HG03097 (cell line): ENCODE measurements around the gene SRSF9.
"Not testable (repeated sequence)": the region's sequence is repeated elsewhere in the genome, so short reads cannot be mapped to it uniquely, and the experiment has no call there.

Source experiments
- ATAC-seq: cut with Tn5 transposase; IDR thresholded peaks from one replicate; pipeline ENCODE4 v1.9.1; 2021; ENCODE audit not compliant: unreplicated experiment, low FRiP score

The SRSF9 gene

DNA sequence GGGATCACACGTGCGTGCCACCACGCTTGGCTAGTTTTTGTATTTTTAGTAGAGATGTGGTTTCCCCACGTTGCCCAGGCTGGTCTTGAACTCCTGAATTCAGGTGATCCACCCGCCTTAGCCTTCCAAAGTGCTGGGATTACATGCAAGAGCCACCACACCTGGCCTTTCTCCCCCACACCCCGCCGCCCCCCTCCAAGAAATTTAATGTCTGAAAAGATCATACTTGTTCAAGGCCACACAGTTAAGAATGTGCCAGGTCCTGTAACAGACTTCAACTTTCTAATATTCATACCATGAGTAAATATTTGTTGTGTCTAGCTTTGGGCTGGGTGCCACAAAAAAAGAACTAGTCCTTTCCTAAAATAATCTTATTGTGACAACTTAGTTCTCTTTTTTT is 14.2 kb downstream of the SRSF9 start:
- ATAC-seq = no peak

GRCh38 chr12:120453977-120454376 is 15.6 kb downstream of the SRSF9 start:
- no peak for ATAC-seq

- no peak for ATAC-seq
These were observed 16.3 kb downstream of the SRSF9 start for GRCh38 chr12:120453060-120453750.

- not testable (repeated sequence) for ATAC-seq
These were observed 17.0 kb downstream of the SRSF9 start for GRCh38 chr12:120452524-120452923.

DNA sequence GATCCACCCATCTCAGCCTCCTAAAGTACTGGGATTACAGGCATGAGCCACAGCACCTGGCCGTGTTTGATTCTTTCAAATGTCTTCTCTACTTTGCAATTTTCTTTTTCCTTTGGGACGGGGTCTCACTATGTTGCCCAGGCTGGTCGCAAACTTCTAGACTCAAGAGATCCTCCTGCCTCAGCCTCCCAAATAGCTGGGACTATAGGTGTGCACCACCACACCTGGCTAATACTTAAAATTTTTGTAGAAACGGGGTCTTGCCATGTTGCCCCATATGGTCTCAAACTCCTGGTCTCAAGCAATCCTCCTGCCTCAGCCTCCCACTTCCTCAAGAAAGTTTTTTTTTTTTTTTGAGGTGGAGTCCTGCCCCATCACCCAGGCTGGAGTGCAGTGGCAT is 21.6 kb downstream of the SRSF9 start:
- ATAC-seq = no peak

- not testable (repeated sequence) for ATAC-seq
These were observed 22.7 kb downstream of the SRSF9 start for GRCh38 chr12:120446844-120447178.

- ATAC-seq = peak; percentile 80
These were observed 23.4 kb downstream of the SRSF9 start, which contains the start of the genes GATC and TRIAP1 for GRCh38 chr12:120445911-120446843. GATC (plus strand) TSS chr12:120446444; CDS start chr12:120446481, 37 bp downstream. TRIAP1 (minus strand) TSS chr12:120446384; CDS start chr12:120446372, 12 bp downstream.

- no peak for ATAC-seq
These were observed 24.9 kb downstream of the SRSF9 start for GRCh38 chr12:120444676-120445075.

DNA sequence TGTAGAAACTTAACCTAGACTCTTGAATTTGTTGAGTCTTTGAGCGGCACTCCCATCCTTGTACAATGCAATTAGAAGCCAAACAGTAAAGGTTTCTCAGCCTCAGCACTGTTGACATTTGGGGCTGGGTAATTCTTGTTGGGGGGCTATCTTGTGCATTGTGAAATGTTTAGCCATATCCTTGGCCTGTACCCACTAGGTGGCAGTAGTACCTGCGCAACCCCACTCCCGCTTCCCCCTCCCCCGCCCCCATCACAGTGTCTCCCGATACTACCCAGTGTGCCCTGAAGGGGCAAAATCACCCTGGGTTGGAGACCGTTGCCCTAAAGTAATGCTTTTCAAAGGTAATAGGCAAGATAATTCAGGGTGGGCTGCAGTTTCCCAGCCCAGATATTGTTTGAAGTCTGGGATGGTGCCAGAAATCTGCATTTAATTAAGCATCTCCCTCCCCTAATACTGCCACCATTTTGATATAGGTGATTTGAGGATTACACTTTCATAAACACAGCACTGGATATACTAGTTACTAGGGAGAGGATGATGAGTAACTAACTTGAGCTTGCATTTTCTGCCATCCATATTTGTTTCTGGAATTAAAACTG is 29.8 kb downstream of the SRSF9 start:
- ATAC-seq = no peak

GRCh38 chr12:120438495-120439198 is 30.9 kb downstream of the SRSF9 start:
- no peak for ATAC-seq

GRCh38 chr12:120437735-120438494 is 31.6 kb downstream of the SRSF9 start, which contains the start of gene COX6A1:
COX6A1 (plus strand) TSS chr12:120438113; CDS start chr12:120438127, 14 bp downstream.
- peak; percentile 94 for ATAC-seq

GRCh38 chr12:120432772-120433525 is 36.6 kb downstream of the SRSF9 start:
- no peak for ATAC-seq

- ATAC-seq = no peak
These were observed 40.2 kb downstream of the SRSF9 start for GRCh38 chr12:120429368-120429767.

DNA sequence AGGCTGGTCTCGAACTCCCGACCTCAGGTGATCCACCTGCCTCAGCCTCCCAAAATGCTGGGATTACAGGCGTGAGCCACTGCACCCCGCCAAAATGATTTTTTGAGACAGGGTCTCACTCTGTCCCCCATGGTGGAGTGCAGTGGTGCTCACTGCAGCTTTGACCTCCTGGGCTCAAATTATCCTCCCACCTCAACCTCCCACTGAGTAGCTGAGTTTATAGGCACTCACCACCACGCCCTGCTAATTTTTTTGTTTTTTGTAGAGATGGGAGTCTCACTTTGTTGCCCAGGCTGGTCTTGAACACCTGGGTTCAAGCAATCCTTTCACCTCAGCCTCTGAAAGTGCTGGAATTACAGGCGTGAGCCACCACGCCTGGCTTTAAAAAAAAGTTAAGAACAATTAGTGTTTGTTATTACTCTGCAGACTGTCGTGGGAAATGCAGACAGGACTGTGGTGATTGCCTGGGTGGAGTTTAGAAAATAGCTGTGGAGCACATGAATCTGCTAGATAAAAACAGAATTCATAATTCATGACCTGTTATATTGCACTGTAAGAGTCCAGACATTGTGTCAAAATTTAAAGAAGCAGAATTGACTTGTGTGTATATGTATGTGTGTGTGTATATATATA is 40.8 kb downstream of the SRSF9 start:
- ATAC-seq = no peak

DNA sequence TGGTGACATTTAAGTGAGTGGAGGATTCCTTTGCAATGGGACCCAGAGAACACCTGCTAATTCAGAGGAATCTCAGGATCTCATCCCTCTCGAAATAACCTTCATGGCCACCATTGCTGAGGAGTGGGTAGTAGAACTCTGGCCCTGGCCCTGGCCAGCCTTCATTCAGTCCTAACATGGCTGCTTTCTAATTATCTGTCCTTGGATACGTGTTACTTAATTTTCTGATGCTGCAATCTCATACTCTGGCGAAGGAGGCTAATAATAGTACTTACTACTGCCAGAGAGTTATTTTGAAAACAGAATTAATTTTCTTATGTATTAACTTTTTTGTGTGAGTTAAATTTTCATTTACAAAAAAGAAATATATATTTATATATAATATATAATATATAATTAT is 43.8 kb downstream of the SRSF9 start:
- ATAC-seq = no peak

DNA sequence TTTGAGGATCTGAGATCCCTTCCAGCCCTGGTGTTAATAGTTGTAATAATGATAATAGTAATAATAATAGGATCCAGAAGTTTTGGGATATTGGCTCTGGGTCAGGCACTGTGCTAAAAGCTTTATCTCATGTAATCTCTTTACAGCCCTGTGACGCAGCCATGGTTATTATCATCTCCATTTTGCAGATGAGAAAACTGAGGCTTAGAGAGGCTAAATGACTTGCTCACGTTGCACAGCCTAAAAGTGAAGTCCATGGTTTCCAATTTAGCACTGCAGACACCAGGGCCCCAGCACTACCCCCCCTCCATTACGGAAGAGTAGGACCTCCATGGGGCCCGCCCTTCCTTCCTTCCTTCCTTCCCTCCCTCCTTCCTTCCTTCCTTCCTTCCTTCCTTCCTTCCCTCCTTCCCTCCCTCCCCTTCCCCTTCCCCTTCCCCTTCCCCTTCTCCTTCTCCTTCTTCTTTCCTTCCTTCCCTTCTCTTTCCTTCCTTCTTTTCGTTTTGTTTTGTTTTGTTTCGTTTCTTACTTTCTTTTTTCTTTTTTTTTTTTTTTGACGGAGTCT is 46.6 kb downstream of the SRSF9 start:
- ATAC-seq = no peak

- no peak for ATAC-seq
These were observed 47.8 kb downstream of the SRSF9 start for GRCh38 chr12:120421701-120422100.

GRCh38 chr12:120417917-120418580 is 51.5 kb downstream of the SRSF9 start:
- ATAC-seq = no peak
